ENCODE measurements around the gene CKAP2L.

GRCh38 chr2:112809112-112809511 lies 44.7 kb upstream of the CKAP2L start:
- TF ChIP-seq, protein P1, sequence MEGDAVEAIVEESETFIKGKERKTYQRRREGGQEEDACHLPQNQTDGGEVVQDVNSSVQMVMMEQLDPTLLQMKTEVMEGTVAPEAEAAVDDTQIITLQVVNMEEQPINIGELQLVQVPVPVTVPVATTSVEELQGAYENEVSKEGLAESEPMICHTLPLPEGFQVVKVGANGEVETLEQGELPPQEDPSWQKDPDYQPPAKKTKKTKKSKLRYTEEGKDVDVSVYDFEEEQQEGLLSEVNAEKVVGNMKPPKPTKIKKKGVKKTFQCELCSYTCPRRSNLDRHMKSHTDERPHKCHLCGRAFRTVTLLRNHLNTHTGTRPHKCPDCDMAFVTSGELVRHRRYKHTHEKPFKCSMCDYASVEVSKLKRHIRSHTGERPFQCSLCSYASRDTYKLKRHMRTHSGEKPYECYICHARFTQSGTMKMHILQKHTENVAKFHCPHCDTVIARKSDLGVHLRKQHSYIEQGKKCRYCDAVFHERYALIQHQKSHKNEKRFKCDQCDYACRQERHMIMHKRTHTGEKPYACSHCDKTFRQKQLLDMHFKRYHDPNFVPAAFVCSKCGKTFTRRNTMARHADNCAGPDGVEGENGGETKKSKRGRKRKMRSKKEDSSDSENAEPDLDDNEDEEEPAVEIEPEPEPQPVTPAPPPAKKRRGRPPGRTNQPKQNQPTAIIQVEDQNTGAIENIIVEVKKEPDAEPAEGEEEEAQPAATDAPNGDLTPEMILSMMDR (IDR thresholded peaks at IDR 0.05), result no peak
- TF ChIP-seq POLR2AphosphoS5 (IDR thresholded peaks at IDR 0.05) (no peak), POLR2A (IDR thresholded peaks at IDR 0.05) (no peak)
